H4 (cell line): Measurements from ENCODE around the gene TSFM. TPM values are rescaled to one million over a fixed set of nuclear protein-coding genes. Genes with fewer than 3 reads are reported as not detected.

Source experiments
- DNase-seq: peaks from one replicate; pipeline ENCODE4 v3.0.0-alpha.2; 2015; ENCODE audit warnings: low spot score
- total RNA-seq: library from RNA; depleted of rRNA; stranded (reverse); fragments of >200 nt; shearing (Covaris generic); gene quantifications from 2 replicates; pipeline ENCODE4 v1.2.3, GENCODE V29; 2014

The TSFM gene
- total RNA-seq, 1 experiment from 2014 or later, result 41.3 TPM

GRCh38 chr12:57834086-57834876, 51.7 kb downstream of the TSFM start:
- no peak for DNase-seq

- no peak for DNase-seq
Observed at GRCh38 chr12:57835366-57836288, 53.0 kb downstream of the TSFM start.

- peak; percentile 57 for DNase-seq
Observed at GRCh38 chr12:57836442-57837375, 54.1 kb downstream of the TSFM start.

- DNase-seq, result peak; percentile 42
Observed at GRCh38 chr12:57837864-57838562, 55.4 kb downstream of the TSFM start.

- DNase-seq, result no peak
Observed at GRCh38 chr12:57838594-57839302, 56.2 kb downstream of the TSFM start.

- DNase-seq, result no peak
Observed at GRCh38 chr12:57839996-57840395, 57.4 kb downstream of the TSFM start.

- no peak for DNase-seq
Observed at GRCh38 chr12:57840726-57841125, 58.1 kb downstream of the TSFM start.

- no peak for DNase-seq
Observed at GRCh38 chr12:57841445-57841844, 58.9 kb downstream of the TSFM start.

- DNase-seq, result no peak
Observed at GRCh38 chr12:57842342-57843294, 60.0 kb downstream of the TSFM start.

GRCh38 chr12:57844709-57845477, 62.3 kb downstream of the TSFM start:
- peak; percentile 32 for DNase-seq

- no peak for DNase-seq
Observed at GRCh38 chr12:57845478-57846284, 63.1 kb downstream of the TSFM start.

GRCh38 chr12:57846285-57846576, 63.6 kb downstream of the TSFM start:
- no peak for DNase-seq

GRCh38 chr12:57846577-57847319, 64.2 kb downstream of the TSFM start, which contains the start of gene CTDSP2:
CTDSP2 (minus strand) TSS chr12:57846729; CDS start chr12:57846435, 294 bp downstream.
- DNase-seq, result peak; percentile 94
